DOHH2 (cell line): ENCODE measurements around the gene RETREG1.

Source experiments
- EZH2phosphoT487 ChIP-seq: fragments of 200-600 bp; sonication (generic); IDR thresholded peaks from 2 replicates; pipeline ENCODE4 v1.6.1; 2017; ENCODE audit warnings: borderline replicate concordance, mild to moderate bottlenecking, antibody characterized with exemption, low read length, moderate library complexity, mixed read lengths
- TF ChIP-seq, protein P1 (sequence below): fragments of 200-600 bp; sonication (generic); IDR thresholded peaks from one replicate; pipeline ENCODE4 v1.5.1; 2014; ENCODE audit warnings: antibody characterized with exemption, mild to moderate bottlenecking, low read depth, low read length; ENCODE audit not compliant: poor library complexity, severe bottlenecking

DNA sequence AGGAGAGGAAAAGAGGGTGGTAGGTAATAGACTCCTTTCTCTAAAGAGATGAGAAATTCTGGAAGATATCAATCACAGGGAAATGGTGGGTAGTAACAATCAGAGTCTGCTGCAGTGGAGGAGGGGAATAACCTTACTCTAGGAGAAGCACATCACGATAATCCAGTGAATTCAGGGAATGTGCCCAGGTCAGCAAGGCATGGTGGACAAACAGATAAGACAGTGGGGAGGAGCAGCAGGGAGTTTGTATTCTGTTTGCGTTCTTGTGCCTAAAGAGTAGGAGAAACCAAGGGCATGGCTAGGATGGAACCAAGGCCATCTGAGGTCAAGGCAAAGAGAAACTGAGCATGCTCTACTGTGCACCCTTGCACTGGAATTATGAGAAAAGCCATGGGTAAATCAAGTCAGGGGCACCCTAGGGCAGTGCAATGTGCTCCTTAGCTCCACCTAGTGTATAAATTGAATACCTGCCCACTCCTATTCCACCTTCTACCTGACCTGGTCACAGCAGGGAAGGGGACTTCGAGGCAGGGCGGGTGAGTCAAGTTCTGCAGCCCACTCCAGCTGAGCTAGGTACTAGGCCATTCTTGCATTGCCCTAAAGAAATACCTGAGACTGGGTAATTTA lies 31.6 kb downstream of the RETREG1 start:
- TF ChIP-seq, protein P1, sequence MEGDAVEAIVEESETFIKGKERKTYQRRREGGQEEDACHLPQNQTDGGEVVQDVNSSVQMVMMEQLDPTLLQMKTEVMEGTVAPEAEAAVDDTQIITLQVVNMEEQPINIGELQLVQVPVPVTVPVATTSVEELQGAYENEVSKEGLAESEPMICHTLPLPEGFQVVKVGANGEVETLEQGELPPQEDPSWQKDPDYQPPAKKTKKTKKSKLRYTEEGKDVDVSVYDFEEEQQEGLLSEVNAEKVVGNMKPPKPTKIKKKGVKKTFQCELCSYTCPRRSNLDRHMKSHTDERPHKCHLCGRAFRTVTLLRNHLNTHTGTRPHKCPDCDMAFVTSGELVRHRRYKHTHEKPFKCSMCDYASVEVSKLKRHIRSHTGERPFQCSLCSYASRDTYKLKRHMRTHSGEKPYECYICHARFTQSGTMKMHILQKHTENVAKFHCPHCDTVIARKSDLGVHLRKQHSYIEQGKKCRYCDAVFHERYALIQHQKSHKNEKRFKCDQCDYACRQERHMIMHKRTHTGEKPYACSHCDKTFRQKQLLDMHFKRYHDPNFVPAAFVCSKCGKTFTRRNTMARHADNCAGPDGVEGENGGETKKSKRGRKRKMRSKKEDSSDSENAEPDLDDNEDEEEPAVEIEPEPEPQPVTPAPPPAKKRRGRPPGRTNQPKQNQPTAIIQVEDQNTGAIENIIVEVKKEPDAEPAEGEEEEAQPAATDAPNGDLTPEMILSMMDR: peak; percentile 75
- no peak for TF ChIP-seq EZH2phosphoT487
